ENCODE results near the gene LSS. TPM values are rescaled to one million over a fixed set of nuclear protein-coding genes. Genes with fewer than 3 reads are reported as not detected.

Gene LSS
- total and polyA plus RNA-seq, 10 of the 15 experiments (the other 5 are each of a cell fraction or from before 2014, with no cell fraction given): 2.9 to 82.4 (median 27.5) TPM

- no peak for TF ChIP-seq STAT1 (conservative IDR thresholded peaks at IDR 0.05)
- TF ChIP-seq TARDBP (IDR thresholded peaks at IDR 0.05; ENCODE audit: borderline replicate concordance): no peak
- no peak for TF ChIP-seq SUZ12 (IDR thresholded peaks at IDR 0.05; ENCODE audit: unreplicated experiment)
- TF ChIP-seq KAT2A (conservative IDR thresholded peaks at IDR 0.05; ENCODE audit: control insufficient read depth, low read depth, low read length): no peak
- TF ChIP-seq CTCF (IDR thresholded peaks at IDR 0.05 in 2 of 3, conservative IDR thresholded peaks at IDR 0.05 in 1 of 3; ENCODE audit: control insufficient read depth in 2 of 3, extremely low read depth in 1 of 3, insufficient read depth in 1 of 3, low read depth in 3 of 3, low read length in 3 of 3): no peak
These were observed 40.8 kb downstream of the LSS start (continued) for GRCh38 chr21:46187814-46188213.

GRCh38 chr21:46187261-46187660 lies 41.3 kb downstream of the LSS start:
- POLR2A ChIA-PET: no interaction called here
- Histone ChIP-seq H2AFZ (ENCODE audit: control insufficient read depth, low read depth, low read length) (no peak overlapping the region), H4K20me1 (ENCODE audit: control insufficient read depth, insufficient read depth) (no peaks in the 10 kb centered on the region), H3K79me2 (ENCODE audit: control insufficient read depth, insufficient read depth, low read length) (no peaks in the 10 kb centered on the region), H3K9ac (ENCODE audit: control insufficient read depth, insufficient read depth, low read length) (no peak overlapping the region), H3K9me3 (replicated peaks; ENCODE audit: control insufficient read depth, insufficient read depth, low read length) (no peaks in the 10 kb centered on the region), H3K4me1 (ENCODE audit: control insufficient read depth, insufficient read depth, low read length) (no peaks in the 10 kb centered on the region; the same call in 1 of the 2 replicates), H3K4me2 (ENCODE audit: control insufficient read depth, insufficient read depth) (no peak overlapping the region), H3K4me3 (no peak overlapping the region), H3K27me3 (replicated peaks in 1 of 2; ENCODE audit: control insufficient read depth in 2 of 2, insufficient read depth in 2 of 2, low read length in 1 of 2) (no peaks in the 10 kb centered on the region), H3K36me3 (ENCODE audit: control insufficient read depth in 2 of 2, insufficient read depth in 2 of 2, low read length in 1 of 2) (peaks cover 2 to 4% of the 10 kb centered on the region in 2 experiments; a peak in 3 of 4 replicates), H3K27ac (ENCODE audit: control insufficient read depth, insufficient read depth) (no peak overlapping the region)
- DNase-seq (ENCODE audit: low read depth, low spot score): no peak
- RAD21 ChIA-PET (ENCODE audit: unreplicated experiment): no interaction called here
- intact Hi-C loops (cut with micrococcal nuclease; ENCODE audit: unreplicated experiment) (no loop called here), in situ Hi-C loops (cut with MboI) (no loop called here)
- no peak for ATAC-seq
- SMC1A ChIA-PET (ENCODE audit: uncharacterized antibody, unreplicated experiment): no interaction called here
- no peak for FAIRE-seq
- BruUV-seq (replicated peaks): no TSS peak
- CTCF ChIA-PET: no interaction called here
- TF ChIP-seq SREBF1 (IDR thresholded peaks at IDR 0.05; ENCODE audit: low read length) (no peak), BCL3 (IDR thresholded peaks at IDR 0.05; ENCODE audit: borderline replicate concordance, insufficient read depth, low read depth, low read length, poor library complexity, severe bottlenecking) (no peak)
- WGBS (ENCODE audit: insufficient coverage, insufficient replicate concordance, low lambda C conversion rate, missing lambda C conversion rate): 87% methylated on average over 8 of the region's 8 CpGs

Measured in GM12878 (cell line).